ENCODE results near the gene NME3. TPM values are rescaled to one million over a fixed set of nuclear protein-coding genes. Genes with fewer than 3 reads are reported as not detected.

NME3 gene
- total and polyA plus RNA-seq, 4 donors: 10.4 to 38.0 (median 19.4) TPM

- Histone ChIP-seq H3K27me3 (ENCODE audit: control insufficient read depth in 4 of 4, insufficient read depth in 4 of 4, low read length in 3 of 4) (no peaks in the 10 kb centered on the region), H3K9ac (ENCODE audit: low read depth in 1 of 2, low read length in 2 of 2) (peak overlapping the region in 1 of 2 donors; percentile 71), H3K27ac (ENCODE audit: low read depth in 1 of 2, low read length in 2 of 2) (peak overlapping the region; percentile 64 to 76), H3K36me3 (ENCODE audit: control insufficient read depth in 4 of 4, insufficient read depth in 3 of 4, low read depth in 1 of 4, low read length in 3 of 4) (peaks cover 0 to 27% (median 4%) of the 10 kb centered on the region in 4 donors), H3K4me1 (ENCODE audit: control insufficient read depth in 4 of 4, insufficient read depth in 4 of 4, low read length in 3 of 4) (peaks cover 20 to 66% (median 47%) of the 10 kb centered on the region in 4 donors), H3K4me3 (ENCODE audit: low read depth in 1 of 3, low read length in 3 of 3) (peak overlapping the region; percentile 63 to 73 (median 70)), H3K9me3 (ENCODE audit: control insufficient read depth in 4 of 4, low read length in 3 of 4) (no peaks in the 10 kb centered on the region)
- WGBS: 42% methylated on average over 33 of the region's 33 CpGs
- TF ChIP-seq RAD21 (IDR thresholded peaks at IDR 0.05): no peak
- no peak for DNase-seq (ENCODE audit: low spot score)
Measured at GRCh38 chr16:1792836-1793577, 21.7 kb upstream of the NME3 start.

- Histone ChIP-seq H3K4me1 (ENCODE audit: control insufficient read depth in 4 of 4, insufficient read depth in 4 of 4, low read length in 3 of 4) (peaks cover 20 to 66% (median 47%) of the 10 kb centered on the region in 4 donors), H3K9me3 (ENCODE audit: control insufficient read depth in 4 of 4, low read length in 3 of 4) (no peaks in the 10 kb centered on the region), H3K27ac (ENCODE audit: low read depth in 1 of 2, low read length in 2 of 2) (peak overlapping the region; percentile 64 to 76), H3K9ac (ENCODE audit: low read depth in 1 of 2, low read length in 2 of 2) (peak overlapping the region in 1 of 2 donors; percentile 71), H3K4me3 (ENCODE audit: low read depth in 1 of 3, low read length in 3 of 3) (peak overlapping the region in 1 of 3 donors; percentile 70), H3K36me3 (ENCODE audit: control insufficient read depth in 4 of 4, insufficient read depth in 3 of 4, low read depth in 1 of 4, low read length in 3 of 4) (peaks cover 0 to 30% (median 4%) of the 10 kb centered on the region in 4 donors), H3K27me3 (ENCODE audit: control insufficient read depth in 4 of 4, insufficient read depth in 4 of 4, low read length in 3 of 4) (no peaks in the 10 kb centered on the region)
- DNase-seq (ENCODE audit: low spot score): no peak
- TF ChIP-seq YY1 (IDR thresholded peaks at IDR 0.05) (peak; percentile 67), EGR1 (IDR thresholded peaks at IDR 0.05; ENCODE audit: low read depth in 2 of 2) (no peak), SP1 (IDR thresholded peaks at IDR 0.05) (no peak), CTCF (IDR thresholded peaks at IDR 0.05; ENCODE audit: low read depth, low read length, missing input control) (peak; percentile 15), GABPA (IDR thresholded peaks at IDR 0.05 in 1 of 2, conservative IDR thresholded peaks at IDR 0.05 in 1 of 2) (no peak), TAF1 (conservative IDR thresholded peaks at IDR 0.05) (no peak), NR2F2 (IDR thresholded peaks at IDR 0.05) (no peak), FOXA1 (IDR thresholded peaks at IDR 0.05) (no peak), HNF4G (IDR thresholded peaks at IDR 0.05) (no peak), FOXA2 (IDR thresholded peaks at IDR 0.05) (no peak), ZBTB33 (IDR thresholded peaks at IDR 0.05) (no peak), JUND (IDR thresholded peaks at IDR 0.05) (no peak), HNF4A (conservative IDR thresholded peaks at IDR 0.05) (no peak), ATF3 (IDR thresholded peaks at IDR 0.05) (no peak), RXRA (IDR thresholded peaks at IDR 0.05) (peak in 1 of 2 donors; percentile 9), RAD21 (IDR thresholded peaks at IDR 0.05) (no peak)
- TF ChIP-seq, protein P1, sequence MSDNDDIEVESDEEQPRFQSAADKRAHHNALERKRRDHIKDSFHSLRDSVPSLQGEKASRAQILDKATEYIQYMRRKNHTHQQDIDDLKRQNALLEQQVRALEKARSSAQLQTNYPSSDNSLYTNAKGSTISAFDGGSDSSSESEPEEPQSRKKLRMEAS (IDR thresholded peaks at IDR 0.05): peak; percentile 85
- TF ChIP-seq, protein P2, sequence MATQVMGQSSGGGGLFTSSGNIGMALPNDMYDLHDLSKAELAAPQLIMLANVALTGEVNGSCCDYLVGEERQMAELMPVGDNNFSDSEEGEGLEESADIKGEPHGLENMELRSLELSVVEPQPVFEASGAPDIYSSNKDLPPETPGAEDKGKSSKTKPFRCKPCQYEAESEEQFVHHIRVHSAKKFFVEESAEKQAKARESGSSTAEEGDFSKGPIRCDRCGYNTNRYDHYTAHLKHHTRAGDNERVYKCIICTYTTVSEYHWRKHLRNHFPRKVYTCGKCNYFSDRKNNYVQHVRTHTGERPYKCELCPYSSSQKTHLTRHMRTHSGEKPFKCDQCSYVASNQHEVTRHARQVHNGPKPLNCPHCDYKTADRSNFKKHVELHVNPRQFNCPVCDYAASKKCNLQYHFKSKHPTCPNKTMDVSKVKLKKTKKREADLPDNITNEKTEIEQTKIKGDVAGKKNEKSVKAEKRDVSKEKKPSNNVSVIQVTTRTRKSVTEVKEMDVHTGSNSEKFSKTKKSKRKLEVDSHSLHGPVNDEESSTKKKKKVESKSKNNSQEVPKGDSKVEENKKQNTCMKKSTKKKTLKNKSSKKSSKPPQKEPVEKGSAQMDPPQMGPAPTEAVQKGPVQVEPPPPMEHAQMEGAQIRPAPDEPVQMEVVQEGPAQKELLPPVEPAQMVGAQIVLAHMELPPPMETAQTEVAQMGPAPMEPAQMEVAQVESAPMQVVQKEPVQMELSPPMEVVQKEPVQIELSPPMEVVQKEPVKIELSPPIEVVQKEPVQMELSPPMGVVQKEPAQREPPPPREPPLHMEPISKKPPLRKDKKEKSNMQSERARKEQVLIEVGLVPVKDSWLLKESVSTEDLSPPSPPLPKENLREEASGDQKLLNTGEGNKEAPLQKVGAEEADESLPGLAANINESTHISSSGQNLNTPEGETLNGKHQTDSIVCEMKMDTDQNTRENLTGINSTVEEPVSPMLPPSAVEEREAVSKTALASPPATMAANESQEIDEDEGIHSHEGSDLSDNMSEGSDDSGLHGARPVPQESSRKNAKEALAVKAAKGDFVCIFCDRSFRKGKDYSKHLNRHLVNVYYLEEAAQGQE (IDR thresholded peaks at IDR 0.05): no peak
- 56% methylated on average over 59 of the region's 59 CpGs for WGBS
Measured at GRCh38 chr16:1791943-1792812, 20.8 kb upstream of the NME3 start.
